ENCODE data around the gene ADH1A. TPM values are rescaled to one million over a fixed set of nuclear protein-coding genes. Genes with fewer than 3 reads are reported as not detected.
"Not testable (repeated sequence)": the region's sequence is repeated elsewhere in the genome, so short reads cannot be mapped to it uniquely, and the experiment has no call there.

Gene ADH1A
- total and polyA plus RNA-seq, 2 experiments from 2014 or later = not detected

DNA sequence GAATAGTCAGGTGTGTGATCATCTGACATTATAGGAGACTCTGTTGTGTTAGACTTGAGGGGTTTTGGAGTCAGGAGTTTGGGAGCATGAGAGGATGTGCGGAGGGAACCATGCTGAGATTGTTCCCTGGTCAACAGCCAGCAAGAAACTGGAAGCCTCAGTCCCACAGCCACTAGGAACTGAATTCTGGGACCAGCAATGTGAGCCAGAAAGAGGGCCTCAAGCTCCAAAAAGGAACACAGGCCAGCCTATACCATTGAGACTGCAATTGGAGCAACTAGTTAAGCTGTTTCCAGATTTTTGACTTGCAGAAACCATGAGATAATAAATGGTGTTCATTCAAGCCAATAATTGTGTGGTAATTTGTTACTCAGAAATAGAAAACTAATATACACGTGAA is 39.1 kb upstream of the ADH1A start:
- Histone ChIP-seq H3K36me3 (no peaks in the 10 kb centered on the region), H3K4me1 (ENCODE audit: low read depth) (no peaks in the 10 kb centered on the region), H3K9me3 (ENCODE audit: low read depth) (no peaks in the 10 kb centered on the region), H3K27ac (no peak overlapping the region), H3K27me3 (no peaks in the 10 kb centered on the region), H3K4me3 (no peak overlapping the region)
- TF ChIP-seq, protein P1, sequence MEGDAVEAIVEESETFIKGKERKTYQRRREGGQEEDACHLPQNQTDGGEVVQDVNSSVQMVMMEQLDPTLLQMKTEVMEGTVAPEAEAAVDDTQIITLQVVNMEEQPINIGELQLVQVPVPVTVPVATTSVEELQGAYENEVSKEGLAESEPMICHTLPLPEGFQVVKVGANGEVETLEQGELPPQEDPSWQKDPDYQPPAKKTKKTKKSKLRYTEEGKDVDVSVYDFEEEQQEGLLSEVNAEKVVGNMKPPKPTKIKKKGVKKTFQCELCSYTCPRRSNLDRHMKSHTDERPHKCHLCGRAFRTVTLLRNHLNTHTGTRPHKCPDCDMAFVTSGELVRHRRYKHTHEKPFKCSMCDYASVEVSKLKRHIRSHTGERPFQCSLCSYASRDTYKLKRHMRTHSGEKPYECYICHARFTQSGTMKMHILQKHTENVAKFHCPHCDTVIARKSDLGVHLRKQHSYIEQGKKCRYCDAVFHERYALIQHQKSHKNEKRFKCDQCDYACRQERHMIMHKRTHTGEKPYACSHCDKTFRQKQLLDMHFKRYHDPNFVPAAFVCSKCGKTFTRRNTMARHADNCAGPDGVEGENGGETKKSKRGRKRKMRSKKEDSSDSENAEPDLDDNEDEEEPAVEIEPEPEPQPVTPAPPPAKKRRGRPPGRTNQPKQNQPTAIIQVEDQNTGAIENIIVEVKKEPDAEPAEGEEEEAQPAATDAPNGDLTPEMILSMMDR (IDR thresholded peaks at IDR 0.05; ENCODE audit: low read depth, low read length) = no peak
- DNase-seq (ENCODE audit: low read depth in 1 of 2, low spot score in 1 of 2) = no peak

DNA sequence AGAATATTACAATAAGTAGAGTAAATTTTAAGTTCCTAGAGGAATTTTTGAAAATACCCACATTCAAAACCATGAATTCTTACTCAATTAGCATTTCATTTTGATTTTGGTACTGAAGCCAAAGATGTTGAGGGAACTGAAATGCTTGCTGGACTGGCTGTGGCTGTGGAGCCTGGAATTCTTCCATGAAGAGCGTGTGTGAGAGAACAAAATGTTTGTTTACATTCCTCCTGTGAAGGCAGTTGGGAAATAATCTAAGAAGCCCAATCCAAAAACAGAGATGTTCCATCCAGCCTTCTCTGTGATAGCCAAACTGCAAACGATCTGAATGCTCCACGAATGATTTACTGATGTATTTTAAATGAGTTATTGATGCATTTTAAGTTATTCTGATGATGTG is 34.2 kb upstream of the ADH1A start:
- DNase-seq (ENCODE audit: low read depth in 1 of 2, low spot score in 1 of 2) = peak in 1 of 2 donors; percentile 95
- Histone ChIP-seq H3K4me3 (no peak overlapping the region), H3K27ac (no peak overlapping the region), H3K4me1 (ENCODE audit: low read depth) (no peaks in the 10 kb centered on the region), H3K36me3 (no peaks in the 10 kb centered on the region), H3K27me3 (no peaks in the 10 kb centered on the region), H3K9me3 (ENCODE audit: low read depth) (no peaks in the 10 kb centered on the region)
- TF ChIP-seq, protein P1 (IDR thresholded peaks at IDR 0.05; ENCODE audit: low read depth, low read length) = no peak

DNA sequence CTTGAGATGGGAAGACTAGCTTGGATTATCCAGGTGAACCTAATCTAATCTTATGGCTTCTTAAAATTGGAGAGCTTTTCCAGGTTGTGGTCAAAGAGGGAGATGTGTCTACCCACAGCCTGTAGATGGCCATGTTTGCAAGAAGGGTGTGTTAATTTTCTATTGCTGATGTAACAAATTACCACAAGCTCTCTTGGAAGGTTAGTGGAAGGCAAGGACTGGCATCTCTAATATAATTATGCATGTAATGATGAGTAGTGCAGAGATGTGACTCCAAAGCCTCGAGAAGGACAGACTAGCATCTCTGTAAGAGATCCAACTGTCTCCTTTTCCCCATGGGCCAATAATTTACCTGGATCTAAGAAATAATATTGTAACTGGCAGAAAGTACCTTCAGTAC is 33.6 kb upstream of the ADH1A start:
- Histone ChIP-seq H3K27me3 (no peaks in the 10 kb centered on the region), H3K27ac (no peak overlapping the region), H3K4me1 (ENCODE audit: low read depth) (no peaks in the 10 kb centered on the region), H3K4me3 (no peak overlapping the region), H3K9me3 (ENCODE audit: low read depth) (no peaks in the 10 kb centered on the region), H3K36me3 (no peaks in the 10 kb centered on the region)
- peak in 1 of 2 donors; percentile 17 for DNase-seq (ENCODE audit: low read depth in 1 of 2, low spot score in 1 of 2)
- TF ChIP-seq, protein P1 (IDR thresholded peaks at IDR 0.05; ENCODE audit: low read depth, low read length) = no peak

DNA sequence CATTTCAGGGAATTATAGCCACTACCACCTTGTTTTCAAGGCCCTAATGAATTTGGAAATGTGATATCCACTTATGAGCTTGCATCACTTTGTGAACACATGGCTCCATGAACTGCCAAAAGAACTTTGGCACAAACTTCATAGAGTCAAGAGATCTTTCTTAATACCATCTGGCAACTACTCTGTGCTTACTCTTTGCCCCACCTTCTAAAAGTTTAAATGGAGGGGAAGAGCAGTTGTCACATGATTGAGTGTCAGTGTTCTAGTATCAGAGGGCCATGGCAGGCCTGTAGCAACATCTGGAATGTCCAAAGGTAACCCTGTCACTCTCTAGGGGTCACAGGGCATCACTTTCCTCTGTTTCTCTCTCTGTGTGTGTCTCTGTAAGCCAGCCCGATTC is 33.0 kb upstream of the ADH1A start:
- Histone ChIP-seq H3K27me3 (no peaks in the 10 kb centered on the region), H3K4me1 (ENCODE audit: low read depth) (no peaks in the 10 kb centered on the region), H3K27ac (no peak overlapping the region), H3K4me3 (no peak overlapping the region), H3K36me3 (no peaks in the 10 kb centered on the region), H3K9me3 (ENCODE audit: low read depth) (no peaks in the 10 kb centered on the region)
- TF ChIP-seq, protein P1 (IDR thresholded peaks at IDR 0.05; ENCODE audit: low read depth, low read length) = no peak
- peak in 1 of 2 donors; percentile 87 for DNase-seq (ENCODE audit: low read depth in 1 of 2, low spot score in 1 of 2)

DNA sequence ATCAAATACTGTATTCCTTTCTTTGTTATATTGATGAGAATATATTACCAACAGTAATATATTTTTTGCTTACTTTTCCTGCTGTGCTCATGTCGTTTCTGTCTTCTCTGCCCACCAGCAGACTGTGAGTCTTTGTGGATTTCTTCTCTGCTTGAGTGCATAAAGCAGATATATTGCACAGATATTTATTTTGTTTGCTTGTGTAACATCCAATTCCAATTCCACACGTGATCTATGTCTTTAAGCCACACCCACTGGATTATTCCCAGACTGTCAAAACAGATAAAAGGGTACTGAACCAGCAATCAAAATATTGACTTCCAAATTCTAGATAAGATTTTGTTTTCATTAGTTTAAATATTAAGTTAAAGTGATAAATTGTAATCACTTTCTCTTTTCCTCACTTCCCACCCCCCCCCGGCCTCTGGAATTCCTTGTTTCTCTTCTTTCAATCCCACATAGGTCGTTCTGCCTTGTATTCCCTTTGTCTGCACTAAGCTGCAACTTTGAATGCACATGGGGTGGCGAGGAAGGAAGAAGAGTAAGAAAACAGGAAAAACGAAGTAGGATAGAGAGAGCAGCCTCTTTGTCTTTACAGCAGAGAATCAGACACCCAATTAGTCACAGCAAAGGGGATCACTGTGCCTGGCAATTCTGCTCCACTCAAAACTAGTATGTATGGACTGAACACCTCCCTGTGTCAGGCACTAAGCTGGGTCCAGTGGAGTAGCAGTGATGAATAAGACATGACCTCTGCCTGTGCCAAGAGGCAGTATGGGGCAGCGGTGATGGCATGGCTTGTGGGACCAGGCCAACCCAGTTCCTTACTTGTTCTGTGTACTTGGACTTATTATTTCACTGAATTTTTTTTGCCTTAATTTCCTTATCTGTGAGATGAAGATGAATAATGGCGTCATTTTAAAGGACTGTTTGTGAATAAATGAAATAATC is 30.7 kb upstream of the ADH1A start, which contains the start of gene ADH1B:
ADH1B (minus strand) TSS at position 161 of the 951 bp plus-strand sequence; CDS start at position 91, 70 bp downstream.
- DNase-seq (ENCODE audit: low read depth in 1 of 2, low spot score in 1 of 2) = no peak
- Histone ChIP-seq H3K36me3 (no peaks in the 10 kb centered on the region), H3K4me3 (no peak within 1 kb of the TSS), H3K9me3 (ENCODE audit: low read depth) (no peaks in the 10 kb centered on the region), H3K27me3 (no peaks in the 10 kb centered on the region), H3K4me1 (ENCODE audit: low read depth) (no peaks in the 10 kb centered on the region), H3K27ac (no peak within 1 kb of the TSS)
- TF ChIP-seq, protein P1 (IDR thresholded peaks at IDR 0.05; ENCODE audit: low read depth, low read length) = no peak

DNA sequence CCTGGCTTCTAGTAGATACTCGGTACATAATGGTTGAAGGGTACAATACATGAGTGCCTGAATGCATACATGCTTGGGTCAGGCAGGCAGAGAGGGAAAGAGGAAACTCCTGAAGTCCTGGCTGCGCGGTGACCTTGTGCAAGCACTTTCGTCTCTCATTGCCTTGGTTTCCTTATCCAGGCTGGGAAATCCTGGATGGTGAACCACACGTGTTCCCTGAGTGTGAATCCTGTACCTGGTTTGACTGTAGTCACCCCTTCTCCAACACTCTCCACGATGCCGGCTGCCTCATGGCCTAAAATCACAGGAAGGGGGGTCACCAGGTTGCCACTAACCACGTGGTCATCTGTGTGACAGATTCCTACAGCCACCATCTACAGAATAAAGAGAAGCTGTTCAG is 27.0 kb upstream of the ADH1A start:
- H3K9me3 ChIP-seq (ENCODE audit: low read depth); H3K27ac ChIP-seq; H3K36me3 ChIP-seq; DNase-seq (ENCODE audit: low read depth in 1 of 2, low spot score in 1 of 2); H3K4me3 ChIP-seq; H3K4me1 ChIP-seq (ENCODE audit: low read depth); H3K27me3 ChIP-seq: not testable (repeated sequence)

Measured in cardiac muscle cell (in vitro differentiated cells and primary cell).